Suppressor macrophage treated with lipopolysaccharide for 4 hours (primary cell): ENCODE data around the gene GPX7.
A peak's percentile ranks its signal among the peaks of the same experiment; 100 is the strongest.
"Not testable (repeated sequence)": the region's sequence is repeated elsewhere in the genome, so short reads cannot be mapped to it uniquely, and the experiment has no call there.

Experiments used
- DNase-seq: peaks from one replicate; pipeline ENCODE4 v3.0.0-alpha.2; 2020

Gene GPX7

GRCh38 chr1:52601991-52602855 lies at the start of gene GPX7:
GPX7 (plus strand) TSS chr1:52602371; CDS start chr1:52602410, 39 bp downstream.
- DNase-seq, result peak; percentile 23

- DNase-seq, result peak; percentile 71
Measured at GRCh38 chr1:52552505-52553361, 49.4 kb upstream of the GPX7 start, which contains the start of gene TUT4. TUT4 (minus strand) TSS chr1:52553092; CDS start chr1:52526280, 26,812 bp downstream.

GRCh38 chr1:52553362-52554266 lies 48.6 kb upstream of the GPX7 start:
- DNase-seq, result peak; percentile 81

GRCh38 chr1:52554267-52554640 lies 47.9 kb upstream of the GPX7 start:
- no peak for DNase-seq

GRCh38 chr1:52554756-52555155 lies 47.4 kb upstream of the GPX7 start:
- no peak for DNase-seq

GRCh38 chr1:52556641-52557360 lies 45.4 kb upstream of the GPX7 start:
- DNase-seq, result no peak

- DNase-seq, result no peak
Measured at GRCh38 chr1:52558941-52559340, 43.2 kb upstream of the GPX7 start.

GRCh38 chr1:52559875-52560274 lies 42.3 kb upstream of the GPX7 start:
- peak; percentile 21 for DNase-seq

GRCh38 chr1:52562766-52563165 lies 39.4 kb upstream of the GPX7 start:
- DNase-seq, result no peak

GRCh38 chr1:52567943-52568342 lies 34.2 kb upstream of the GPX7 start:
- no peak for DNase-seq

GRCh38 chr1:52569449-52570210 lies 32.5 kb upstream of the GPX7 start:
- DNase-seq, result peak; percentile 33

- peak; percentile 20 for DNase-seq
Measured at GRCh38 chr1:52571783-52572182, 30.4 kb upstream of the GPX7 start.

GRCh38 chr1:52572387-52572786 lies 29.8 kb upstream of the GPX7 start:
- DNase-seq, result no peak

- DNase-seq, result peak; percentile 11
Measured at GRCh38 chr1:52574594-52574993, 27.6 kb upstream of the GPX7 start.

GRCh38 chr1:52576074-52576473 lies 26.1 kb upstream of the GPX7 start:
- no peak for DNase-seq

GRCh38 chr1:52578066-52578465 lies 24.1 kb upstream of the GPX7 start:
- DNase-seq, result not testable (repeated sequence)

GRCh38 chr1:52579415-52579814 lies 22.8 kb upstream of the GPX7 start:
- no peak for DNase-seq

GRCh38 chr1:52580283-52580682 lies 21.9 kb upstream of the GPX7 start:
- no peak for DNase-seq

GRCh38 chr1:52582116-52582696 lies 20.0 kb upstream of the GPX7 start:
- DNase-seq, result no peak

GRCh38 chr1:52585474-52585873 lies 16.7 kb upstream of the GPX7 start:
- no peak for DNase-seq

GRCh38 chr1:52588027-52588426 lies 14.1 kb upstream of the GPX7 start:
- no peak for DNase-seq
